Left kidney (tissue), 2 donors: ENCODE measurements around the gene SDHB. TPM values are rescaled to one million over a fixed set of nuclear protein-coding genes. Genes with fewer than 3 reads are reported as not detected.
A peak's percentile ranks its signal among the peaks of the same experiment; 100 is the strongest.

Source experiments
- DNase-seq: peaks from one replicate; pipeline ENCODE4 v3.0.0-alpha.2; 2013
- polyA plus RNA-seq: library from polyadenylated mRNA; unstranded; fragments of 120-200 nt; gene quantifications from one replicate; pipeline ENCODE4 v1.2.1, GENCODE V29; 2013; ENCODE audit not compliant: insufficient read length

Gene SDHB
- polyA plus RNA-seq, 1 donor, result 168 TPM

- DNase-seq, result no peak
These were observed 5.9 kb downstream of the SDHB start for GRCh38 chr1:17047924-17048323.

DNA sequence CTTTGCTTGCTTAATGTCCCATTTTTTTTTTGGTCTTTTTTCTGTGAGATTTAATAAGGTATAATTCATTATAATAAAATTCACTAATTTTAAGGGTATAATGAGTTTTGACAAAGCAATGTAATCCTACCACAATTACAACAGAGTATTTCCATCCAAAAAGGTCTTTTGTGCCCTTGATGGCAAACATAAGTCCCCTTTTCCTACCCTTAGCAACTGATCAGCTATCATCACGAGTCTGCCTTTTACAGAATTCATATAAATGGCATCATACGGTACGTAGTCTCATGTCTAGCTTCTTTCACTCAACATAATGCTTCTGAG, 7.5 kb downstream of the SDHB start:
- no peak for DNase-seq

DNA sequence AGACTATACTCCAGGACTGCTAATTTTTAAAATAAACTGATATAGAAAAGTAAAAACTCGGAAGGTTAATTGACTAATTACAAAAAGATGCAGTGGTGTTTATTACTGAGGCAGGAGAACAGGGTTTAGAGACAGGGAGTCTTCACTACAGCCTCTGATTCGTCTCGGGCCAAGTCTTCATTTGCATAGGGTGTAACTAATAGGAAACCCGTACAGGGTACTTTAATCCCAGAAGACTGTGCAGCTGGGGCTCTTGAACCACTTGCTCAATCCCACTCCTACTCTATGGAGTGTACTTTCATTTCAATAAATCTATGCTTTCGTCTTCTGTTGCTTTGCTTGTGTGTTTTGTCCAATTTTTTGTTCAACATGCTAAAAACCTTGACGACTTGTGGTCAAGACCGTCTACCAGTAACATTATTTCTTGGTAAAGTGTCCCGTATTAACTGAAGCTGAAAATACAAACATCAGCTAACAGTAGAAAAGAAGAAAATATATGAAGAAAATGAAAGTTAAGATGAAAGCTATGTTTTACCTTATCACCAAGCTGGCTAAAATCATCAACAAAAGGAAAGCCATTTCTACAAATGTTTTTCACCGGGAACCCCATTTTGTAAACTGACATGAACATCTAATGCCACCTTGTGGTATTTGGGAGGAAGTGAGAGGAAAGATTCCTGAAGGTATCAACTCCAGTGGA, 8.0 kb downstream of the SDHB start:
- DNase-seq, result peak; percentile 59

DNA sequence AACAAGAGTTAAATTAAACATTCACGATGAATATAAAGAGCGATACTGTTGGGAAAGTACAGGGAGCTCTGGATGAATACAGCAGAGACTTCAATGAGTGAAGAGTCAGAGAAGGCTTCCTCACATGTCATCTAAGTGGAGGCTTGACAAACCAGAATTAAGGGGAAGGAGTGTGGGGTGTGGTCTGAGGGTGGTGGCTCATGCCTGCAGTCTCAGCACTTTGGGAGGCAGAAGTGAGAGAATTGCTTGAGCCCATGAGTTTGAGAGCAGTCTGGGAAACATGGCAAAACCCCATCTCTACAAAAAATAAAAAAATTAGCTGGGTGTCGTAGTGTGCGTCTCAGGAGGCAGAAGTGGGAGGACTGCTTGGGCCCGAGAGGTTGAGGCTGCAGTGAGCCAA, 8.7 kb downstream of the SDHB start:
- no peak for DNase-seq

GRCh38 chr1:17043676-17044075, 10.2 kb downstream of the SDHB start:
- DNase-seq, result no peak

DNA sequence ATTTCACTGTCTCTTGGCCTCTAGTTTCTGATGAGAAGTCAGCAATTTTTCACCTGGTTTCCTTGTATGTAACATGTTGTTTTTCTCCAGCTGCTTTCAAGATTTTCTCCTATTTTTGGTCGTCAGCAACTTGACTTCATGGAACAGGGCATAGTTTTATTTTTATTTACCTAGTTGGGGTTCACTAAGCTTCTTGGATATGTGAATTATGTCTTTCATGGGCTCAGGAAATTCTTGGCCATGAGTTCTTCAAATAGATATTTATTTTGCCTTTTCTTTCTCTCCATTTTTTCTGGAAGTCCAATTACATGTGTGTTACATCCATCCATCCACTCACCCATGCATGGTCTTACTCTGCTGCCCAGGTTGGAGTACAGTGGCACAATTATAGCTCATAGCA, 13.7 kb downstream of the SDHB start:
- no peak for DNase-seq

- no peak for DNase-seq
These were observed 14.3 kb downstream of the SDHB start for GRCh38 chr1:17039522-17039921.

- DNase-seq, result no peak
These were observed 20.4 kb downstream of the SDHB start for GRCh38 chr1:17033481-17033880.

GRCh38 chr1:17032741-17033140, 21.1 kb downstream of the SDHB start:
- no peak for DNase-seq

GRCh38 chr1:17031436-17031835, 22.4 kb downstream of the SDHB start:
- DNase-seq, result no peak

DNA sequence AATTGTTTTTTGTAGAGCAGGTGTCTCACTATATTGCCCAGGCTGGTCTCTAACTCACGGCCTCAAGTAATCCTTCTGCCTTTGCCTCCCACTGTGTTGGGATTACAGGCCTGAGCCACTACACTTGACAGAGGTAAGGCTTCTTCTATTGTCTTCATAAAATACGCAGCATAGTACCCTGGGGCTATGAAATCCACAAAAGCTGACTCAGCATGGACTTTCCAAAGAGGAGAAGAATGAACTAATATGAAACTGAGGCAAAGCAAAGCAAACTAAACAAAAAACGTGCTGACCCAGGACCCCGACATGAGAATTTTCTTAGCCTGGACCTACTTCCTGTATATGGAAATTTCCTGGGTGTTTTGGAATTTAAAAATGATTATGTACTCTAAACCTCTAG, 23.6 kb downstream of the SDHB start:
- no peak for DNase-seq

- no peak for DNase-seq
These were observed 25.1 kb downstream of the SDHB start for GRCh38 chr1:17028662-17029188.

DNA sequence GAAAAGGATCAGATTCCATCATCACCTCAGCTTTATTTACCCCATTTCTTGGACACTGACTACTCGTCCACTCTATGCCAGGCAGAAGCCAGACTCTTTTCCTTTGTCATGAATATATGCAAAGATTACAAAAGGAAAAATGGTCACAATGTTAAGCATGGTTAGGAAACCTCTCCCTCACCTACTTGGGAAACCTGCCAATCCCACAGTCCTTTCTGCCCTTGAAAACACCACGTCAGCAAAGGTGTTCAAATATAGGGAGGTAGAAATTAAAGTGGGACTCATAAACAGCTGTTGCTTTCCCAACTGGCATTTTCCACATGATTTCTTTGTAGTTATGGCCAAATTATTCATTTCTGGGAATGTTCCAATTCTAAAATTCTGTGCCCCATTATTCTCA, 25.9 kb downstream of the SDHB start:
- DNase-seq, result no peak

DNA sequence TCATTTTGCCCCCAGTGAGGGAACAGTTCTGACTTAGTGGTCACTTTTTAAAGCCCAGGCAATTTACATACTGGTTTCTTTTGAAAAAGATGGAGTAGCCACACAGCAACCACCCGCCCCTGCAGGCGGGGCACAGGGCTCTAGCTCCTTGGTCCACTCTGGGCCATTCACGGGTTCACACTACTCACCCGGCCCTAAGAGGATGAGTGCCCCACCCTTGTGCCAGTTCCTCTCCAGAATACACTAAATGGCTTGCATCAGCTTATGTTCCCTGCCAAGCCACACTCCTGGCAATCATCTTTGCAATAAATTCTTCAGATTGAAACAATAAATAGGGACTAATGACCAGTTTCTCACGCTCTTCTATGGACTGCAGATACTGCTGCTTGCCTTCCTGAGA, 26.4 kb downstream of the SDHB start:
- no peak for DNase-seq

- DNase-seq, result no peak
These were observed 29.1 kb downstream of the SDHB start for GRCh38 chr1:17024721-17025120.

- DNase-seq, result no peak
These were observed 30.3 kb downstream of the SDHB start for GRCh38 chr1:17023573-17023972.

- no peak for DNase-seq
These were observed 30.7 kb downstream of the SDHB start for GRCh38 chr1:17023102-17023501.

GRCh38 chr1:17021896-17022295, 31.9 kb downstream of the SDHB start:
- DNase-seq, result no peak

DNA sequence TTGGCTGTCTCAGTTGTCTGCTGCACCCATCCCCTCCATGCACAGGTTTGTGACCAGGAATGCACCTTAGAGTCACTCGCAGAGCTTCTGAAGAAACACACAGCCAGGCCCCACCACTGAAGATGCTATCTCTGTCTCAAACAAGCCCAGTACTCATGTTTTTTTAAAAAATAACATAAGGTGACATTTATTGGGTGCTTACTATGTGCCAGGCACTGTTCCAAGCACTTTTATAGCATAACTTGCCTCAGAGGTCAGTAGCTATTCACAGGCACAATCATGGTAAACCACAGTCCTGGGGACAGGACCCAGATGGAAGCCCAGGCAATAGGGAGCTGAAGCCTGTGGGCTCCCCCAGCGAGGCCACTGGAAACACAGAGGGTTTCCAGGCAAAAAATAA, 33.3 kb downstream of the SDHB start:
- DNase-seq, result no peak

DNA sequence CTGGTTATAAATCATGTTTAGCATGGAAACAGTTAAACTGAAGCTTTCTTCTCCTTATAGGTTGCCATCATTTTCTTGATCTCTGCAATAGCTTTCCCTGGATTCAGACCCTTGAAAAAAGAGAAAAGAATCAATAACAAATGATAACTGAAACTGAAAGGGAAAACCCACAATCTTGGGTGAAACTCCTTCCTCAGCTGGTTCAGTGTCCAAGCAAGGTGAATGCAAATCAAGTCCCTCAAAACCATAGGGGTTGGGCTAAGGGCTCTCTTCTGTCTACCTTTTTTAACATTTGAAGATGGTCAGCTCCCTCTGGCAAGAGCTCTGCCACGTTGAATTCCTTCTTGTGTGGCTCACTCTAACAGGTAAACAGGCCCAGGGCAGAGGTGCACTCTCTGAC, 35.0 kb downstream of the SDHB start:
- no peak for DNase-seq

DNA sequence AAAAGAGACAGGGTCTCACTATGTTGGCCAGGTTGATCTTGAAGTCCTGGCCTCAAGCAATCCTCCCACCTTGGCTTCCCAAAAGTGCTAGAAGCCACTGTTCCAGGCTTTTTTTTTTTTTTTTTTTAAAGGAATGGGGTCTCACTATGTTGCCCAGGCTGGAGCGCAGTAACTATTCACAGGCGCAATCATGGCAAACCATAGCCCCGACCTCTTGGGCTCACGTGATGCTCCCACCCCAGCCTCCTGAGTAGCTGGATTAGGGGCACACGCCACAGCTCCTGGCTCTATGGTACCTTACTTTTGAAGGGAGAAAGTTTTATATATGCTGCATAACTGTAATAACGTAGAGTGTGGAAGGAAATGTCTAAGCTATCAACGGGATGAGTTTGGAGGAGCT, 36.4 kb downstream of the SDHB start:
- no peak for DNase-seq

DNA sequence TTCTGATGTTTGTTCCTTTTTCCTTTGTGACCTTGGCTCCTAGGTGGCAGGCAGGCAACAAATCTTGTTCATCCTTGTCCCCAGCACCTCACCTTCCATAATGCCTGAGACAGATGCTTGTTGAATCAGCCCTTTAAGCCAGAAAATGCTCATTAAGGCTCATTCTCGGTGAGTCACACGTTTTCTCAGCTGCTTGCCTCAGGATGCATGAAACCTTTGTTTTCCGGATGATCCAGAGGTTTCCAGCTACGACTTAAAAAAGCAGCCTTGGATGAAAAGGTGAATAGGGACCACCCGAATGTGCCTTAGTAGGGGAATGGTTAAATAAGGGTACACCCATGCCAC, 37.5 kb downstream of the SDHB start:
- DNase-seq, result no peak

DNA sequence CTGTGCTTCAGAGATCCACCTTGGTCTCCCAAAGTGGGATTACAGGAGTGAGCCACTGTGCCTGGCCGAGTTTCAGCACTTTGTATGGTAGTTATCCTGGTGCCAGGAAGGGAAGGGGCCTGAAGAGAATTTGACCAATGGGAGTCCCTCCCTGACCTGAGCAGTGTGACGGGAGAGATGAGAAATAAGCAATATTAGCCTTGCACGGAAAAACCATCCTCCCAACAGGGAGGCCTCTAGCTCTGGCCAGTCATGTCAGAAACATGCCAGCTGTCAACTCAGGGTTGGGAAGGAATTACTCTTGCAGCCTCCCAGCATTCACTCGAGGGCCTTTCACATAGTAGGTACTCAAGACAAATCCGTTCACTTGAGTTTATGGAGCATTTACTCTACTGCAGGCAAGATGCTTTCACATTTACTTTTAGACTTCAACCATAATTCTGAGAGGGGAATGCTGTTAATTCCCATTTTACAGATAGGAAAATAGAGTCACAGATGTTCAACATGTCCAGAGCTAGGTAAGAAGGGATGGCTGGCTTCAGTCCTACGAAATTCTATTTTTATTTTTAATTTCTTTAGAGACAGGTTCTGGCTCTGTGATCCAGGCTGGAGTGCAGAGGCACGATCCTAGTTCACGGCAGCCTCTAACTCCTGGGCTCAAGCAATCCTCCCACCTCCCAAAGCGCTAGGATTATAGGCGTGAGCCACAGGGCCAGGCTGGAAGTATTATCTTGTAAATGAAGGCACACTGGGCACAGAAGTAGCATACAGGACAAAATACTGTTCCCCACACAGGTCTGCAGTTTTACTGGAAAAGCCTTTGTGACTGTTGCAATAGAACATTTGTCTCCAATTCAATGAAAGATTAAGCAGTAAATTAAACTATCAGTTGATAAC, 38.9 kb downstream of the SDHB start:
- DNase-seq, result no peak
